Stromal cell of bone marrow (primary cell): ENCODE results near the gene KCNG2.

Experiments used
- DNase-seq: peaks from one replicate; pipeline ENCODE4 v3.0.0-alpha.2; 2012; ENCODE audit warnings: low read depth

Gene KCNG2

DNA sequence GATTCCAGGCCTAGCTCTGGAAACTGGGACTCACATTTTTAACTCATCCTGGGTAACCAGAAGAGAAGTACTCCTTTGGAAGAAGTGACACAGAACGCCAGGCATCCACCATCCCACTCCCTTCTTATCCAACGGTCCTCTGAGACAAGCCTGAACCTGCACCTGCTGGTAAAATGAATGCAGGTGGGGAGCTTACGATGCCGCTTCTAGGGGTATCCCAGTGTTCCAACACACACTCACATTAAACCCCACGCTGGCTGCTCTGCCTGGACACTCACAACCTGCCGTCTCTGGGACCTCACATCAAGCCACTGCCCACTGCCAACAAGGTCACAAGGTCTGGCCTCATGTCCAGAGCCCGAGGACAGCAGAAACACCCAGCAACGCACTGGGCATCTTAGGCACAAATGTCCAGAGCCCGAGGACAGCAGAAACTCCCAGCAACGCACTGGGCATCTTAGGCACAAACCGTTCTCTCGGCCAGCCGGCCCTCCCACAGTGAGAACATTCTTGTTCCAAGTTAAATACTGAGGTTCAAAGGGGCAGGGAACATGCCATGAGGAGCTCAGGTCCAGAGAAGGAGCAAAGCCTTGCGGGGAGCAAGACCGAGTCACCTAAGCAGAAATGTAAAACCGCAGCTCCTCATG, 143.9 kb downstream of the KCNG2 start:
- DNase-seq = no peak

- DNase-seq = no peak
These were observed 144.5 kb downstream of the KCNG2 start for GRCh38 chr18:79942211-79942610.

DNA sequence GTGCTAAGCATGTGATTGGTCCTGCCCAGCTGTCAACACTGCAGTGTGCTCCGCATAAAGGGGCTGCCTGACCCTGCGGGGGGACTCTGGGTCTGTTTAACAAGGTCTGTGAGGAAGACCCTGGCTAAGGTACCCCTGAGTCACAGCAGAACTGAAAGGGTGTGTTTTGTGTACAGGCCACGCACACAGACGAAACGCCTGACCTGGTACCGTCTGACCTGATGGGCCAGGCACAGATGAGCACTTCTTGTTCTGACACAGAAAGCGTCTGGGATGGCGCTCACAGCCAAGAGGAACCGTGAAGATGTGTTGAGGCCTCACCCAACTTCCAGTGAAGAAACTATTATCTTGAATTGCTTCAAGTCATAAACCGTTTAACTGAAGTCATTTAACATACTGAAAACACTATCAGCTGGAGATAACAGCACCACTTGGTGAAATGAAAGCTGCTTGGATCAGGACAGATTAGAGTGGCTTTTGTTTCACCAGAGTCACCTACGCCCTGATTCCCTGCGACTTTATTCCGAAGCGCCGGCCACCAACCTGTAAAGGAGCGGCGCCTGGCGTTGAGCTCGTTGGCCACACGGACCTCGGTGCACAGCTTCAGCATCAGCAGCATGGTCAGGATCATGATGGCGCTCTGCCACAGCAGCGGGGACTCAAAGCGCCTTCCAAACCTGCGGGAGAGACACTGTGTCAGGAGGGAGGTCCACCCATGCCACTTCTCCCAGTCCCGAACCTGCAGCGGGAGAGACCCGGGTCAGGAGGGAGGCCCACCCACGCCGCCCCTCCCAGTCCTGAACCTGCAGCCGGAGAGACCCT, 145.3 kb downstream of the KCNG2 start:
- no peak for DNase-seq

- no peak for DNase-seq
These were observed 145.9 kb downstream of the KCNG2 start for GRCh38 chr18:79943608-79944125.

- DNase-seq = no peak
These were observed 146.5 kb downstream of the KCNG2 start for GRCh38 chr18:79944126-79944731.

GRCh38 chr18:79944746-79945117, 147.0 kb downstream of the KCNG2 start:
- DNase-seq = no peak

DNA sequence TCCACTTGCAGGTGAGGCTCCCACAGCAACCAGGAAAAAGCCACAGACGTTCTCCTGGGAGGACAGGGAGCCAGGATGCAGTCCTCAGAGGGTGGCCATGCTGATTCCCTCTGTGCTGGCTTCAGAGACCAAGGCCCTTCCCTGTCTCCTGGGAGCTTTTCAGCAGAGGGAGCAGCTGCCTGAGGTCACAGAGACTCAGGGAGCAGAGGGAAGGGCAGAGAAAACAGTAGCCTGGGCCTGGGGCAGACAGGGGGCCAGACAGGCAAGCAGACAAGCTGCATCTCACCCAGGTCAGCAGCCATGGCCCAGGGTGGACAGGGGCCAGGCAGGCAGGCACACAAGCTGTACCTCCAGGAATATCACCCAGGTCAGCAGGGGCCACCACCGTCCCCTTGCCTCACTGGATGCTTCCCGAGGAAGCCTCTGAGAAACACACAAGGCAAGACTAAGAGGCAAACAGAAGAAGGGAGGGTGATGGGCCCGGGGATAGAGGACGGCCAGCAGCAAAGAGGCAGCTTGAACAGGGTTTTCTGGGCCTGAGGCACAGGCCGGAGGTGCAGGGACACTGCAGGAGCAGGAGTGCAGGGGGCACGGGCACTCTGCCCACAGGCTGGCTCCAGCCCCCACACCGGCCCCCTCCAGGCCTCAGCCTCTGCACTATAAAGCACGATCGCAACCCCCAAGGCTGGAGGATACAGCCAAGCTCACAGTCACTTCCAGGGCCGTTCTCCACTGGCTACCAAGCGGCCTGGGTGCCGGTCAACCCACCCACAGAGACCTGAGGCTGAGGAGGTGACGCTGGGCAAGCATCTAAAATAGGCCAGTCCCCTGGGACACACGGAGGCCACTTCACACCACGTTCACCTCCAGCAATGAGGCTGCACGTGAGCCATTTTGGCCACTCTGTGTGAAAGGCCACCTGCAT, 147.6 kb downstream of the KCNG2 start:
- DNase-seq = no peak

- no peak for DNase-seq
These were observed 149.5 kb downstream of the KCNG2 start for GRCh38 chr18:79947054-79947755.

DNA sequence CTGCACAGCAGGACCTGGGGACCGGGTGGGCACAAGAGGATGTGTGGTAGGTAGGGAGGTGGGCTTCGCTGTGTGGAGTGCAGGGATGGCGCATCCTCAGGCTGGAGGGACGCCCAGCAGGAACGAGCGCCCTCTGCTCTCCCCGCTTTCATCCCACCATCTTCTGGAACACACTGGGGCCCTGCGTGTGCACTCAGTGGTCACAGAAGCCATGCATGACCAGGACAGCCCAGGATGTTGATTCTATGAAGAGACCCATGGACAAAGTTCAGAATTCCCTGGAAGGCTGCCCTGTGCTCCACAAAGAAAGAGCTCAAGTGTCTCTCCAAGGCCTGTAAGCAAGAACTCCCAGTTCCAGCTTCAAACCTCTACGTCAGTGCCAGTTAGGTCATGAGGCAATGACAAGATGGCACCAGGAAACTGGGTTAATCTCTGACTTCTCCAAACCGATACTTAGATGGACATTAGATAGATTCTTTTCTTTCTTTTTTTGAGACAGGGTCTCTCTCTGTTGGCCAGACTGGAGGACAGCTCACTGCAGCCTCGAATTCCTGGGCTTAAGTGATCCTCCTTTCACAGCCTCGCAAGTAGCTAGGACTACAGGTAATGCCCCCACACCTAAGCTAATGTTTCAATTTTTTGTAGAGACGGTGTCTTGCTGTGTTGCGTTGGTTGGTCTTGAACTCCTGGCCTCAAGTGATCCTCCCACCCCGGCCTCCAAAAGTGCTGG, 150.3 kb downstream of the KCNG2 start:
- no peak for DNase-seq

- DNase-seq = no peak
These were observed 151.1 kb downstream of the KCNG2 start for GRCh38 chr18:79948719-79949411.
